DMS114 treated with DMSO at 0.1 percent for 48 hours (cell line): ENCODE measurements around the gene ZSCAN5A.
A peak's percentile ranks its signal among the peaks of the same experiment; 100 is the strongest.
"Not testable (repeated sequence)": the region's sequence is repeated elsewhere in the genome, so short reads cannot be mapped to it uniquely, and the experiment has no call there.

Experiments used
- DNase-seq: peaks from one replicate; lab custom pipeline; 2025; ENCODE audit not compliant: unreplicated experiment; lab: John Stamatoyannopoulos, UW

The ZSCAN5A gene

DNA sequence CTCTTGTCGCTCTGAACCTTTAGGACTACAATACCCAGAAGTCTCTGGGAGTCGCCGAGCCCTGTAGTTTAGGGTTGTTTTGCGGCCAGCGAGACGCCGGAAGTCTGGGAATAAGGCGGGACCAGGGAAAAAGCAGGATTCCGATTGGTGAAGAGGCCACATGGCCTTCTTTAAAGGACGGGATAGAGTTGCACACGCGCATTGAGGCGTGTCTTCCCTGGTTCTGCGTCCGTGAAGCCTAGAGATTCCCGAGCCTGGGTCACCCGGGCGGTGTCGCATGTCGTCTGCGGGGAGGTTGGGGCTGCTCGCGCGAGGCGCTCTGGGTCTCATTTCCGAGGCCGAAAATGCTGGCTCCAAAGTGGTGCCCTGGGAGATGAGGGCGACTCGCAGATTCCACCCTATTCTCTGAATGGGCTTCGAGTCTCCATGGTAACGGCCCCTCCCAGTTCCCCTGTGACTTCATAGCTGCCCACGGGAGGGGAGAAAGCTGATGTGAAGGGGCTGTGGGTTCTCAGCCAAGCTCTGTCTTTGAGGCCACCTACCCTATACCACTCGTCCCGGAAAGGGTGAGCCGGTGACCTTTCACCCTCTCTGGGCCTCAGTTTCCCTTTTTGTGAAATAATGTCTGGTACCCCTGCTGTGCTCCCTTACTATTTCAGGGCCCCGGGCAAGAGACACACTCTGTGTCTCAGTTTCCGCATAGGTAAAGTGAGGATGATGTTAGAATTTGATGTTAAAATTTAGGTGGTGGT lies 614 bp upstream of the ZSCAN5A start:
- DNase-seq, result peak; percentile 98

DNA sequence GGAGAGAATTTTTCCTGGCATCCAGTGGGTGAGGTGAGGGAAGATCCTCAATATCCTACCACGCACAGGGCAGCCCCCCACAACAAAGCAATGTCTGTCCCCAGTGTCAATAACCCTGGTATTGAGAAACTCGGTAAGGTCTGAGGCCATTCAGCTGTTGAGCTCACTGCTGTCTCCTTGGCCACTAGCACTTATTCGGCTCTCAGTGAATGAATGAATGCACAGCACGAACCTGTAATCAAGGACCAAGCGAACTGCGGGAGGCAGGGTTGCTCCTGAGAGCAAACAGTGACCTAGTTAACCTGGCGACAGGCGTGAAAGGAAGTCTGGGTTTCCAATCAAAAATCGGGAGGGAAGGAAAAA lies 640 bp downstream of the ZSCAN5A start:
- DNase-seq, result no peak

DNA sequence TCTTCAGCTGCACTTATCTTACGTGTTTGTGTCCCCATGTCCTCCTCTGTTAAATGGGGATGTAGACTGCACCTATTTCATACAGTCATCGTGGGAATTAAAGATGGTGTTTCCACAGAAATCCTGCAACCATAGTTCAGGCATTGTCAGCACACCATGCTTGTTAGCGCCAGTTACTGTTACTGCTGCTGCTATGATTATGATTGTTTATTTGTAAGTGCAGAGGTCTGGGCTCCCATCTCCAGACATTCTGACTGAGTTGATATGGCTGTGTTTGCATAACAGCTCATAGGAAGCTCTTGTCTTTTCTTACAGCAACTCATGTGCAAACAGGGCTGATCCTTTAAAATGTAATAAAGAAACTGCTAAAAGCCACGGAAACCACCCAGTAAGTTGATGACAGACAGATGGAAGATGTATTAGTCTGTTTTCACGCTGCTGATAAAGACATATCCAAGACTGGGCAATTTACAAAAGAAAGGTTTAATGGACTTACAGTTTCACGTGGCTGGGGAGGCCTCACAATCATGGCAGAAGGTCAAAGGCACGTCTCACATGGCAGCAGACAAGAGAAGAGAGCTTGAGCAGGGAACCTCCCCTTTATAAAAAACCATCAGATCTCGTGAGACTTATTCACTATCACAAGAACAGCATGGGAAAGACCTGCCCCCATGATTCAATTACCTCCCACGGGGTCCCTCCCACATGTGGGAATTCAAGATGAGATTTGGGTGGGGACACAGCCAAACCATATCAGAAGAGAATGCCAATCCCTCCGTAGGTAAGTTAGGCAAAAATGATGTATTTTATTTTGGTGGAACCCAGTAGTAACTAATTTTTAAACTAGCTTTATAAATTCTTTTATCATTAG lies 1.6 kb downstream of the ZSCAN5A start:
- no peak for DNase-seq

DNA sequence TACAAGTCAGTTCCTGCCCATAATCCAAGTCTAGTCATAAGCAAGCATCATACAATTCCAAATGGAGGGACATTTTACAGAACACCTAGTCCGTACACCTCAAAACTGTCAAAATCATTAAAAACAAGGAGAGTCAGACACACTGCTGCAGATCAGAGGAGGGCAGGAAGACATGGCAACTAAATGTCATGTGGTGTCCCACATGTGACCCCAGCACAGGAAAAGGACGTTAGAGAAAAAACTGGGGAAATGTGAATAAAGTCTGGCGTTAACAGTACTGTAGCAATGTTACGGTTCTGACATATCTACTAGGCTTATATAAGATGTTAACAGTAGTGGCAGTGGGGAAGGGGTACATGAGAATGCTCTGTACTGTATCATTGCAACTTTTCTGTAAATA lies 2.3 kb downstream of the ZSCAN5A start:
- DNase-seq, result no peak

DNA sequence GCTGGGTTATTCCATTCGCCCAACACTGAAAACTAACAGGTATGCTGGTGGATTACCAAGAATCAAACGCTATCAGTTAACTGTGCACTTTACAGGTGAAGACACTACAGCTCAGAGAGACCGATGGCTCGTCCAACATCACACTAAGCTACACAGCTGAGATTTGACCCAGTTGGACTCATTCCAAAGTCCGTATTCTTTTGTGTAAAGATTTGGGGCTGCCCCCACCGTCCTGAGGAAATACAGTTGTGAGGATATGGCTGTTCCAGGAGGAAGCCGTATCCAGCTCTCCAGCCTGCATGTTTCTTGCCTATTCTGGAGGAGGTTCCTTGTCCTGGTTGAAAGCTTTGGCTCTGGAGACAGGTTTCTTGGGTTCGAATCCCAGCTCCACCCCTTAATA lies 4.2 kb downstream of the ZSCAN5A start:
- no peak for DNase-seq

DNA sequence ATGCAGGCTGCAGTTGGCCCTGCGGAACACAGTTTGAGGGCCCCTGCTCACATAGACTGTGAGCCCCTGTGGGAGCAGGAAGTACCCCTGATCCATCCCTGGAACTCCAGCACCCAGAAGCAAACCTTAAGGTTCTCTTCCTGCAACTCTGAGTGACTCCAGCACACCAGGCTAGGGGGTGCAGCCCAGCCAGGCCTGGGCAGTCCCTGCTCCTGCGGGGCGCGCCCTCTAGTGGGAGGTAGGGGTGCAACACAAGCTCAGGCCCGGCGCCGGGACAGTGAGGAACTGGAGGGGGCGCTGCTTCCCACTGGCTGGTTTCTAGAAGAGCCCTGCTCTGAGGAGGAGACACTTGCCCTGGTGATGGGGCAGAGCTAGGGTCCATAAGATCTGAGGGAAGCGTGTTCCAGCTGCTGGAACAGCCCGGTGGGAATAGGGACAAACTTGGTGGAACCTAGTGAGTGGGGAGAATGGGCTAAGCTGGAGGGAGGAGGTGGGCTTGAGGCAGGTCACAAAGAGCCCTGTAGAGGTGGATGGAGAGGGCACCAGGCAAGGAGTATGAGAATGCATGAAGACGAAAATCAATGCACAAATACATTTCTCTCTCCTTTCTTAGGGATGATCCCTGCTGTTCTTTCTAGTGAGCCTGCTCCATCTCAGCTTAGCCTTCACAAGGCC lies 5.0 kb downstream of the ZSCAN5A start:
- DNase-seq, result no peak

DNA sequence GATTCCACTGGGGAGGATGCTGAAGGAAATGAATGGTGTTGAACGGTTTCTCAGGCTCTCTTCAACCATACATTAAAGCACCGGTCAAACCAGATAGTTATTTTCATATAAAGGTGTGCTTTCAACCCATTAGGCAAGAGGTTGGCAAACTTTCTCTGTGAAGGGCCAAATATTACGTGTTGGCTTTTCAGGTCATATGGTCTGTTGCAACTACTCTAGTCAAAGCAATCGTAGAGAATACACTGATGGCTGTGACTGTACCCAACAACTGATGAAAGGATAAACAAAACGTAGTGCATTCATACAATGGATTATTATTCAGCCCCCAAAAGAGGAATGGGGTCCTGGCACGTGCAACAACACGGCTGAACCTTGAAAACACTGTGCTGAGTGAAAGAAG lies 5.8 kb downstream of the ZSCAN5A start:
- DNase-seq, result no peak

DNA sequence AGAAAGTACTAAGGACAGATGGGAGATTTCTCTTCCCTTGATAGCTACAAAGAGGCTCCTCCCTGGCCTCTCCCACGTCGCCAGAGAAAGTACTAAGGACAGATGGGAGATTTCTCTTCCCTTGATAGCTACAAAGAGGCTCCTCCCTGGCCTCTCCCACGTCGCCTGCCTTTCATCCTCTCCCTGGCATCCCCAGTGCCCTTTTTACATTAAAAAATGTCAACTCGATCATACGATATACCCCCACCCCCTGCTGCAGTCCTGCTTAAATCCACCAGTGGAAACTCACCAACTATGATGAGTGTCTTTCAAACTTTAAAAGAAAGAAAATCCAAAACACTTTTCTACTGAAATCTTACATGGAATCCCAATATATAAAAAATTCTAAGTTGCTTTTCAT lies 7.6 kb downstream of the ZSCAN5A start:
- DNase-seq, result not testable (repeated sequence)

DNA sequence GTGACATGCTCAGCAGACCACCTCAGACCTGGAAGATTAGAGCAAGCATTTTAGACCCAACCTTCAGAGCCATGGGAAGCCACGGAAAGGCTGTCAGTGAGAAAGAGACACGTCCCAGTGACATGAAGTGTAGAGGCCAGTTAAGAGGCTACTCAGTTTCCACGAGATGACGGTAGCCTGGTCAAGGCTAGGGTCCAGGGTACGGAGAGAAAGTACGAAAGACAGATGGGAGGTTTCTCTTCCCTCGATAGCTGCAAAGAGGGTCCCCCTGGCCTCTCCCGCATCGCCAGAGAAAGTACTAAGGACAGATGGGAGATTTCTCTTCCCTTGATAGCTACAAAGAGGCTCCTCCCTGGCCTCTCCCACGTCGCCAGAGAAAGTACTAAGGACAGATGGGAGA lies 8.6 kb downstream of the ZSCAN5A start:
- no peak for DNase-seq

DNA sequence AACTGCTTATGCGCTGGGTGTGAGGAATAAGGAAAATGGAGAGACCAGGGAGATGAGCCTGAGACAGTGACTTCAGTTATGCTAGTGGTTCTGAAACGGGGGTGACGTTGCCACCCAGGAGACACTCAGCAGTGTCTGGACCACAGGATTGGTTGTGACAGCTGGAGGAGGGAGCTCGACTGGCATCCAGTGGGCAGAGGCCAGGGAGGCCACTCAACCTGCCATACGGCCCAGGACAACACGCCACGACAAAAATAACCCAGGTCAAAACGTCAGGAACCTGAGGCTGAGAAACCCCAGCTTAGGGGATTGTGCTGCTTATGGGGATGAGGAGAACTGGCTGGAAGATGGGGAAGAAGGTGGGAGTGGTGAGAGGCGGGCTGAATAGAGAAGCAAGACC lies 10.4 kb downstream of the ZSCAN5A start:
- DNase-seq, result no peak

DNA sequence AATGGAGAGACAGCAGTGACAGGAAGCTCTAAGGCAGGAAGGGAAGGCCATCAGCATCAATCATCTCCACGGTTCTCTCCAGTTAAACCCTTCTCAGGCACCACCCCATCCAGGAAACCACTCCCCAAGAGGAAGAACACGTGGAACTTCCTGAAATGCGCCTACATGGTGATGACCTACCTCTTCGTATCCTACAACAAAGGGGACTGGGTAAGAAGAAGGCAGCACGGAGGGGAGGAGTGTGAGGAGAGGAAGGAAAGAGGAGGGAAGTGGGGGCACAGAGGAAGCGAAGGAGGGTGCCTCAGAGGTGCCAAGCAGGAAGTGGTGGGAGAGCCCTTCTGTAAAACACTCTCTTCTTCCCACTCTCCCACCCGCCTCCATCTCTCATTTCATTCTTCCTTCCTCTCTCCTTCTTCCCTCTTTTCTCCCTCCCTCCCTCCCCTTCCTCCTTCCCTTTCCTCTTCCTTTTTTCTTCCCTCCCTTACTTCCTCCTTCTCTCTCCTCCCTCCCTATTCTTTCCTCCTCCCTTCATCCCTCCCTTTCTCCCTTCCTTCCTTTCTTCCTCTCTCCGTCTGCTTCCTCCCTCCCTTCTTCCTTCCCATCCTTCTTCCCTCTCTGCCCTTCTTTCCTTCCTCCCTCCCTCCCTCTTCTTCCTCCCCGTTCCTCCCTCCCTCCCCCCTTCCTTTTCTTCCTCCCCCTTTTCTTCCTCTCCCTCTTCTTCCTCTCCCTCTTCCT lies 12.6 kb downstream of the ZSCAN5A start:
- DNase-seq, result no peak

DNA sequence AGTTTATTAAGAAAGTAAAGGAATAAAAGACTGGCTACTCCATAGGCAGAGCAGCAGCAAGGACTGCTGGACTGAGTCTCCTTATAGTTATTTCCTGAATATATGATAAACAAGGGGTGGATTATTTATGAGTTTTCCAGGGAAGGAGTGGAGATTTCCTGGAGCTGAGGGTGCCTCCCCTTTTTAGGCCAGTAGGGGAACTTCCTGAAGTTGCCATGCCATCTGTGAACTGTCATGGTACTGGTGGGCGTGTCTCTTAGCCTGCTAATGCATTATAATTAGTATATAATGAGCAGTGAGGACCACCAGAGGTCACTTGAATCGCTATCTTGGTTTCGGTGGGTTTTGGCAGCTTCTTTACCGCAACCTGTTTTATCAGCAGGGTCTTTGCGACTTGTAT lies 13.5 kb downstream of the ZSCAN5A start:
- DNase-seq, result no peak

DNA sequence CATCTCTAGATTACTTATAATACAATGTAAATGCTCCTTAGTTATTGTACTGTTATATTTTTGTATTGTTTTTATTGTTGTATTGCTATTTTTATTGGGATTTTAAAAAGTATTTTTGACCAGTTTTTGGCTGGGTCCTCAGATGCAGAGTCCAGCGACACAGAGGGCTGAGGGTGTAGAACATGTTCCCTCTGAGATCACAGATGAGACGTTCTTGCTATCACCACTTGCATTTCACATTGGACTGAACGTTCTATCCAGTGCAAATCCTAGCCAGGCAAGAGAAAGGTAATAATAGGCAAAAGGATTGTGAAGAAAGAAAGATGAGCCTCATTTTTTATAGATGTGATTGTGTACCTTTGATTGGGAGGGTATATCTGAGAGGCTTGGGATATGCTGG lies 15.0 kb downstream of the ZSCAN5A start:
- no peak for DNase-seq

DNA sequence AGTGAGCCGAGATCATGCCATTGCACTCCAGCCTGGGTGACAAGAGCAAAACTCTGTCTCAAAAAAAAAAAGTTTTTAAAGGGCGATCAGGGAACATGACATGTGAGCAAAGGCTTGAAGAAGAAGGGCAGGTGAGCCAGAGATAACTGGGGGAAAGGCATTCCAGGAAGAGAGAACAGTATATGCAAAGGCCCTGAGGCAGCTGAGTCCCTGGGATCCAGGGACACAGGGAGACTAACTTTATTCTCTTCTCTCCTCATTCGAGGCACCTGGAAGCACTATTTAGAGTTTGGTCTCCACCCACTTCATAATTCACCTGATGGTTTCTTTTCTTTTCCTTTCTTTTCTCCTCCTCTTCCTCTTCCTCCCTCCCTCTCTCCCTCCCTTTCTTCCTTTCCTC lies 17.6 kb downstream of the ZSCAN5A start:
- DNase-seq, result no peak

DNA sequence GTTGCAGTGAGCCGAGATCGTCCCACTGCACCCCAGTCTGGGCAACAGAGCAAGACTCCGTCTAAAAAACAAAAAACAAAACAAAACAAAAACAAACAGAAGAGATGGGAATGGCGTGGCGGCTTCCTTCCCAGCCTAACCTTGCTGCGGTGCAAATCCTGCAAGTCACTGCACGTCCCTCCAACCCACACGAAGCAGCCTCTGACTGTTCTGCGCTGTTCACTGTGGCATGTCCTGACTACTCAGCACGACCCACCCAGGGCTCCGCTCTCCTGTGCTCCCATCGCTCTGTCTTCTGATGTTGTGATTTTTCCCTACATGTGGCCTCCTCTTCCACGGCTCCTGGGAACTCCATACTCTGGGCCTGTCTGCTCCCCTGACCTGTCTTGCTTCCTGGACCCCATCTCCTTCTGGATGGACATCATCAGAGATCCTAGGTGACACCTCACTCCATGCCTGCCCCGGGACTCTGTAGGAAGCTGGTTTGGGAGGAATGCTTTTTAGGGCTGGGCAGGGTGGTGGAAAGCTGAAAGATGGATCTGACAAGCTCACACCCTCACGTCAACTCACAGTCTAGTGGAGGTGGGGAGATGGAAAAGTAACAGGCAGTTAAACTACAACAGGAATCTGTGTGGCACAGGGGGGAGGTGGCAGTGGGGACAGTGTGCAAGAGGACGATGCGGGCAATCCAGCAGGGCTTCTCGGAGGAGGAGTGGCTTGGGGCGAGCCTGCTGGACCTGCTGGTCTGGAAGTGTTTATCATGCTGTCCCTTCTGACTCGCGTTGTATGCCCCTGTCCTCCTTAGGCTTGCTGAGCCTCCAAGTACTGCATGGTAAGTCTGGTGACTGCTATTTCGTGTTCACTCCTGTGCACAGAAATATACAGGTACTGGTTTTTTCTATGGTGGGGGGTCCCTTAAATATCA lies 18.8 kb downstream of the ZSCAN5A start:
- DNase-seq, result no peak

DNA sequence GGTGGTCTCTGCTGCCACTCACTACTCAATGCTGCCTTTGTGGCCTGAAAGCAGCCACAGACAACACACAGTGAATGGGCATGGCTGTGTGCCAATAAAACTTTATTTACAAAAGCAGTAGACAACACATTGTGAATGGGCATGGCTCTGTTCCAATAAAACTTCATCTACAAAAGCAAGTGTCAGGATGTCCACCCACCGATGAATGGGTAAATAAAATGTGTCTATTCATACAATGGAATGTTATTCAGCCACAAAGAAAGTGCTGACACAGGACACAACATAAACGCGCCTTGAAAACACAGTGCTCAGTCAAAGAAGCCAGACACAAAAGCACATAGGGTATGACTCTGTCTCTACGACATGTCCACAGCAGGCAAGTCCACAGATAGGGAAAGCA lies 20.1 kb downstream of the ZSCAN5A start:
- DNase-seq, result no peak

DNA sequence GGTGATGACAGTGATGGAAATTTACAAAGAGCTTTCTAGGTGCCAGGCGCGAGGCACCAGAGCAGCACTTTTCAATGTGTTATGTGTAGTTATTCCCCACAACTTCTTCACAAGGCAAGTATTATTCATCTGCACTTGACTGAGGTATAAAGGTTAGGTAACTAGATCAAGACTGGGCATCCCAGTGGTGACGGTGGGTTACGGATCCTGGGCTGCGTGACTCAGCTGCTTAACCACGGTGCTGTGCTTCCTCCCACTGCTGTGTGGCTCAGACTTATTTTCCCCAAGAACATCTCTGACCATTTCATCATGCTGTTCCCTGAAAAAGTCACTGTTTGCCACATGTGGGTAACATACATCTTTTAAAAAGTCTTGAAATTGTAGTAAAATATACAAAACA lies 22.8 kb downstream of the ZSCAN5A start:
- no peak for DNase-seq

DNA sequence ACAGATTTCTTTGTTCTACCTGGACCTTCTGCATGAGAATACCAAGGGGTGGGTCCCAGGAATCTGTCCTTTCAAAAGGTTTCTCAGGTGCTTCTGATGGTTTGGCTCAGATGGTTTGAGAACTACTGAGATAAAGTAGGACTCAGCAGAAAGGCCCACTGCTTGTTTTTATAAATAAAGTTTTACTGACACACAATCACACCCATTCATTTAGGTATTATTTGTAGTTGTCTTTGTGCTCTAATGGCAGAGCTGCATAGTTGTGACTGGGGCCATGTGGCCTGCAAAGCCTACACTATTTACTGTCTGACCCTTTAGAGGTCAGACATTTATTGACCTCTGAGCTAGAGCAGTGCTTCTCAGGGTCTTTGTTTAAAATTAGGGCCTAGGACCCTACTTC lies 24.5 kb downstream of the ZSCAN5A start:
- DNase-seq, result no peak

DNA sequence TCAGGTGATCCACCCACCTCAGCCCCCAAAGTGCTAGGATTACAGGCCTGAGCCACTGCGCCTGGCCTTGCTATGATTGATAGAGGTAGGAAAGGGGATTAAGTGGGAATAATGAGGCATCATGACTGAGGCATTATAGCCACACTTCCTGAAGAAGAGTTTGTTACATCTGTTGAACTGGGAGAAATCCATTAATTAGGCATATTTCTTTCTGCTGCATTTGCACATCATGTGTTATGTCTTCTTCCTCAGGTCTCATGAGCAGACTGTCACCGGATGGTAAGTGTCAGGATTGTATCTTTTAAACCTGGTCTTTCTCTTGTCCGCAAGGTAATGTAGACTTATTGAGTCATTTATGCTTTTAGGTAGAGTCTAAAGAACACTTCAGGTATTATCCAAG lies 29.9 kb downstream of the ZSCAN5A start:
- DNase-seq, result no peak

DNA sequence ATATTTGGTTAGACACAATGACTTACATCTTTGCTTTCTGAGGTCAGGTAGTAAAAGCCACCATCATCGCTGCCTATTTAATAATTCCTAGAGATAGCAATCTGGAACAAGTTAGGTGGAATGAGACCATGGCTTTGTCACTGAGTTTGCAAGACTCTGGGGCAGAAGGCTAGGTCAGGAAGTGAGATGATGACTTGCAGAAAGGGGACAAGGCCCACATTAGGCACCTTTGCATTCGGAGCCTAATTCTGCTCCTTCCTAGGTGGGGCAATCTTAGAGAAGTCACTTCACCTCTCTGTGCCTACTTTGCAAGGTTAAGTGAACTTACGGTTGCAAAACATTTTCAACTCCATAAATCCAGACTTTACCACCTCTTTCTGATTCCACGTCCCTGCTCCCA lies 31.8 kb downstream of the ZSCAN5A start:
- DNase-seq, result no peak
